ENCODE measurements around the gene CDKAL1. TPM values are rescaled to one million over a fixed set of nuclear protein-coding genes. Genes with fewer than 3 reads are reported as not detected.

The CDKAL1 gene
- total and polyA plus RNA-seq, 4 donors: 2.0 to 12.9 (median 6.7) TPM

DNA sequence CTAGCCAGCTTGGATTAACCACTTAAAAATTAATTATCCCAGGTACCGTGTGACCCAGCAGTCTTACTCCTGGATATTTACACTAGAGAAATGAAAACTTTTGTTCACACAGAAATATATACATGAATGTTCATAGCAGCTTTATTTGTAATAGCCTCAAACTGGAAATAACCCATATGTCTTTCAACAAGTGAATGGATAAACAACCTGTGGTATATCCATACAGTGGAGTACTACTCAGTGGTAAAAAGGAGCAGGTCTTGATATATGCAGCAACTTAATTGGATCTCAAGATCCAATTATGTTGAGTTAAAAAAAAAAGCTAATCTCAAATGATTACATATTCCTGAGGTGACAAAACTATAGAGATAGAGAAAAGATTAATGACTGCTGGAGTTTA, 381.4 kb downstream of the CDKAL1 start:
- no peak overlapping the region for H3K27ac ChIP-seq (ENCODE audit: low read depth in 1 of 2, low read length in 2 of 2)
- H3K9ac ChIP-seq (ENCODE audit: low read depth in 1 of 2, low read length in 2 of 2): no peak overlapping the region
- no peak for TF ChIP-seq SP1 (IDR thresholded peaks at IDR 0.05)
- no peaks in the 10 kb centered on the region for H3K4me1 ChIP-seq (ENCODE audit: control insufficient read depth in 4 of 4, insufficient read depth in 4 of 4, low read length in 3 of 4)
- no peaks in the 10 kb centered on the region for H3K27me3 ChIP-seq (ENCODE audit: control insufficient read depth in 4 of 4, insufficient read depth in 4 of 4, low read length in 3 of 4)
- DNase-seq (ENCODE audit: low spot score): no peak
- peaks cover 0 to 7% (median 0%) of the 10 kb centered on the region in 4 donors for H3K9me3 ChIP-seq (ENCODE audit: control insufficient read depth in 4 of 4, low read length in 3 of 4)
- H3K36me3 ChIP-seq (ENCODE audit: control insufficient read depth in 4 of 4, insufficient read depth in 3 of 4, low read depth in 1 of 4, low read length in 3 of 4): no peaks in the 10 kb centered on the region
- H3K4me3 ChIP-seq (ENCODE audit: low read depth in 1 of 3, low read length in 3 of 3): no peak overlapping the region
- 95% methylated on average over 1 of the region's 1 CpG for WGBS

DNA sequence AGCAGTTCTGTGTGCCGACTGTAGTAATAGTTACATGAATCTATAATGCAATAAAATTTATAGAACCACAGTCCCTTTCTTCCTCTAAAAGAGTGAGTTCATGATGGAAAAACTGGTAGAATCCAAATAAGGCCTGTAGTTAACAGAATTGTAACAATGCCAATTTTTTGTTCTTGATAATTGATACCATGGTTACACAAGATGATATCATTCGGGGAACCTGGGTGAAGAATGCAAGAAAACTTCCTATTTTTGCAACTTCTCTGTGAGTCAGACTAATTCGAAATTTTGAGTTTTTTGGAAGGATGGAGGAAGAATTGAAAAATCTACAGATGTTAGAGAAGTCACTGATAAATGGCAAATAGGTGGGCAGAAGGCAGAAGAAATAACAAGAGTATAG, 381.8 kb downstream of the CDKAL1 start:
- Histone ChIP-seq H3K27ac (ENCODE audit: low read depth in 1 of 2, low read length in 2 of 2) (no peak overlapping the region), H3K4me1 (ENCODE audit: control insufficient read depth in 4 of 4, insufficient read depth in 4 of 4, low read length in 3 of 4) (no peaks in the 10 kb centered on the region), H3K27me3 (ENCODE audit: control insufficient read depth in 4 of 4, insufficient read depth in 4 of 4, low read length in 3 of 4) (no peaks in the 10 kb centered on the region), H3K4me3 (ENCODE audit: low read depth in 1 of 3, low read length in 3 of 3) (no peak overlapping the region), H3K36me3 (ENCODE audit: control insufficient read depth in 4 of 4, insufficient read depth in 3 of 4, low read depth in 1 of 4, low read length in 3 of 4) (no peaks in the 10 kb centered on the region), H3K9ac (ENCODE audit: low read depth in 1 of 2, low read length in 2 of 2) (no peak overlapping the region), H3K9me3 (ENCODE audit: control insufficient read depth in 4 of 4, low read length in 3 of 4) (peaks cover 0 to 7% (median 0%) of the 10 kb centered on the region in 4 donors)
- no peak for DNase-seq (ENCODE audit: low spot score)
- WGBS: 92% methylated on average over 3 of the region's 3 CpGs
- TF ChIP-seq, protein P1, sequence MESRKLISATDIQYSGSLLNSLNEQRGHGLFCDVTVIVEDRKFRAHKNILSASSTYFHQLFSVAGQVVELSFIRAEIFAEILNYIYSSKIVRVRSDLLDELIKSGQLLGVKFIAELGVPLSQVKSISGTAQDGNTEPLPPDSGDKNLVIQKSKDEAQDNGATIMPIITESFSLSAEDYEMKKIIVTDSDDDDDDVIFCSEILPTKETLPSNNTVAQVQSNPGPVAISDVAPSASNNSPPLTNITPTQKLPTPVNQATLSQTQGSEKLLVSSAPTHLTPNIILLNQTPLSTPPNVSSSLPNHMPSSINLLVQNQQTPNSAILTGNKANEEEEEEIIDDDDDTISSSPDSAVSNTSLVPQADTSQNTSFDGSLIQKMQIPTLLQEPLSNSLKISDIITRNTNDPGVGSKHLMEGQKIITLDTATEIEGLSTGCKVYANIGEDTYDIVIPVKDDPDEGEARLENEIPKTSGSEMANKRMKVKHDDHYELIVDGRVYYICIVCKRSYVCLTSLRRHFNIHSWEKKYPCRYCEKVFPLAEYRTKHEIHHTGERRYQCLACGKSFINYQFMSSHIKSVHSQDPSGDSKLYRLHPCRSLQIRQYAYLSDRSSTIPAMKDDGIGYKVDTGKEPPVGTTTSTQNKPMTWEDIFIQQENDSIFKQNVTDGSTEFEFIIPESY (IDR thresholded peaks at IDR 0.05): no peak
- TF ChIP-seq, protein P2, sequence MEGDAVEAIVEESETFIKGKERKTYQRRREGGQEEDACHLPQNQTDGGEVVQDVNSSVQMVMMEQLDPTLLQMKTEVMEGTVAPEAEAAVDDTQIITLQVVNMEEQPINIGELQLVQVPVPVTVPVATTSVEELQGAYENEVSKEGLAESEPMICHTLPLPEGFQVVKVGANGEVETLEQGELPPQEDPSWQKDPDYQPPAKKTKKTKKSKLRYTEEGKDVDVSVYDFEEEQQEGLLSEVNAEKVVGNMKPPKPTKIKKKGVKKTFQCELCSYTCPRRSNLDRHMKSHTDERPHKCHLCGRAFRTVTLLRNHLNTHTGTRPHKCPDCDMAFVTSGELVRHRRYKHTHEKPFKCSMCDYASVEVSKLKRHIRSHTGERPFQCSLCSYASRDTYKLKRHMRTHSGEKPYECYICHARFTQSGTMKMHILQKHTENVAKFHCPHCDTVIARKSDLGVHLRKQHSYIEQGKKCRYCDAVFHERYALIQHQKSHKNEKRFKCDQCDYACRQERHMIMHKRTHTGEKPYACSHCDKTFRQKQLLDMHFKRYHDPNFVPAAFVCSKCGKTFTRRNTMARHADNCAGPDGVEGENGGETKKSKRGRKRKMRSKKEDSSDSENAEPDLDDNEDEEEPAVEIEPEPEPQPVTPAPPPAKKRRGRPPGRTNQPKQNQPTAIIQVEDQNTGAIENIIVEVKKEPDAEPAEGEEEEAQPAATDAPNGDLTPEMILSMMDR (IDR thresholded peaks at IDR 0.05; ENCODE audit: low read depth, low read length, missing input control): no peak
- TF ChIP-seq RAD21 (IDR thresholded peaks at IDR 0.05): no peak
- no peak for TF ChIP-seq HNF4G (IDR thresholded peaks at IDR 0.05)
- no peak for TF ChIP-seq TAF1 (conservative IDR thresholded peaks at IDR 0.05)
- no peak for TF ChIP-seq FOXA2 (IDR thresholded peaks at IDR 0.05)
- TF ChIP-seq, protein P3, sequence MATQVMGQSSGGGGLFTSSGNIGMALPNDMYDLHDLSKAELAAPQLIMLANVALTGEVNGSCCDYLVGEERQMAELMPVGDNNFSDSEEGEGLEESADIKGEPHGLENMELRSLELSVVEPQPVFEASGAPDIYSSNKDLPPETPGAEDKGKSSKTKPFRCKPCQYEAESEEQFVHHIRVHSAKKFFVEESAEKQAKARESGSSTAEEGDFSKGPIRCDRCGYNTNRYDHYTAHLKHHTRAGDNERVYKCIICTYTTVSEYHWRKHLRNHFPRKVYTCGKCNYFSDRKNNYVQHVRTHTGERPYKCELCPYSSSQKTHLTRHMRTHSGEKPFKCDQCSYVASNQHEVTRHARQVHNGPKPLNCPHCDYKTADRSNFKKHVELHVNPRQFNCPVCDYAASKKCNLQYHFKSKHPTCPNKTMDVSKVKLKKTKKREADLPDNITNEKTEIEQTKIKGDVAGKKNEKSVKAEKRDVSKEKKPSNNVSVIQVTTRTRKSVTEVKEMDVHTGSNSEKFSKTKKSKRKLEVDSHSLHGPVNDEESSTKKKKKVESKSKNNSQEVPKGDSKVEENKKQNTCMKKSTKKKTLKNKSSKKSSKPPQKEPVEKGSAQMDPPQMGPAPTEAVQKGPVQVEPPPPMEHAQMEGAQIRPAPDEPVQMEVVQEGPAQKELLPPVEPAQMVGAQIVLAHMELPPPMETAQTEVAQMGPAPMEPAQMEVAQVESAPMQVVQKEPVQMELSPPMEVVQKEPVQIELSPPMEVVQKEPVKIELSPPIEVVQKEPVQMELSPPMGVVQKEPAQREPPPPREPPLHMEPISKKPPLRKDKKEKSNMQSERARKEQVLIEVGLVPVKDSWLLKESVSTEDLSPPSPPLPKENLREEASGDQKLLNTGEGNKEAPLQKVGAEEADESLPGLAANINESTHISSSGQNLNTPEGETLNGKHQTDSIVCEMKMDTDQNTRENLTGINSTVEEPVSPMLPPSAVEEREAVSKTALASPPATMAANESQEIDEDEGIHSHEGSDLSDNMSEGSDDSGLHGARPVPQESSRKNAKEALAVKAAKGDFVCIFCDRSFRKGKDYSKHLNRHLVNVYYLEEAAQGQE (IDR thresholded peaks at IDR 0.05): no peak
- no peak for TF ChIP-seq RXRA (IDR thresholded peaks at IDR 0.05)
- TF ChIP-seq, protein P4, sequence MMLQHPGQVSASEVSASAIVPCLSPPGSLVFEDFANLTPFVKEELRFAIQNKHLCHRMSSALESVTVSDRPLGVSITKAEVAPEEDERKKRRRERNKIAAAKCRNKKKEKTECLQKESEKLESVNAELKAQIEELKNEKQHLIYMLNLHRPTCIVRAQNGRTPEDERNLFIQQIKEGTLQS (IDR thresholded peaks at IDR 0.05): no peak
- no peak for TF ChIP-seq FOXA1 (IDR thresholded peaks at IDR 0.05)
- no peak for TF ChIP-seq GABPA (IDR thresholded peaks at IDR 0.05 in 1 of 2, conservative IDR thresholded peaks at IDR 0.05 in 1 of 2)
- TF ChIP-seq NR2F2 (IDR thresholded peaks at IDR 0.05): no peak
- TF ChIP-seq YY1 (IDR thresholded peaks at IDR 0.05): no peak
- TF ChIP-seq, protein P5, sequence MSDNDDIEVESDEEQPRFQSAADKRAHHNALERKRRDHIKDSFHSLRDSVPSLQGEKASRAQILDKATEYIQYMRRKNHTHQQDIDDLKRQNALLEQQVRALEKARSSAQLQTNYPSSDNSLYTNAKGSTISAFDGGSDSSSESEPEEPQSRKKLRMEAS (IDR thresholded peaks at IDR 0.05): no peak
- no peak for TF ChIP-seq SP1 (IDR thresholded peaks at IDR 0.05)
- TF ChIP-seq HNF4A (conservative IDR thresholded peaks at IDR 0.05): no peak

Measured in liver (tissue), 9 donors.